GM10248 (cell line): Measurements from ENCODE around the gene TAS2R1.

Experiments used
- CTCF ChIA-PET: fragments of 300-600 bp; sonication (Branson Sonifier 250); formaldehyde crosslinking; extraction: SDS; loops from one replicate; lab custom pipeline; 2021; ENCODE audit warnings: antibody characterized with exemption; lab: Yijun Ruan, JAX
- POLR2A ChIA-PET: fragments of 350-650 bp; sonication (Branson Sonifier 250); formaldehyde crosslinking; extraction: SDS; loops from one replicate; lab custom pipeline; 2020; ENCODE audit warnings: antibody characterized with exemption; lab: Yijun Ruan, JAX
- DNase-seq: peaks from one replicate; pipeline ENCODE4 v3.0.0; 2012; ENCODE audit errors: extremely low spot score
- TF ChIP-seq, protein P1 (sequence below): IDR thresholded peaks from 2 replicates; pipeline ENCODE4 v1.5.1; 2012; ENCODE audit warnings: mild to moderate bottlenecking, low read depth; ENCODE audit errors: extremely low read depth, missing control alignments, control extremely low read depth

TAS2R1 gene

DNA sequence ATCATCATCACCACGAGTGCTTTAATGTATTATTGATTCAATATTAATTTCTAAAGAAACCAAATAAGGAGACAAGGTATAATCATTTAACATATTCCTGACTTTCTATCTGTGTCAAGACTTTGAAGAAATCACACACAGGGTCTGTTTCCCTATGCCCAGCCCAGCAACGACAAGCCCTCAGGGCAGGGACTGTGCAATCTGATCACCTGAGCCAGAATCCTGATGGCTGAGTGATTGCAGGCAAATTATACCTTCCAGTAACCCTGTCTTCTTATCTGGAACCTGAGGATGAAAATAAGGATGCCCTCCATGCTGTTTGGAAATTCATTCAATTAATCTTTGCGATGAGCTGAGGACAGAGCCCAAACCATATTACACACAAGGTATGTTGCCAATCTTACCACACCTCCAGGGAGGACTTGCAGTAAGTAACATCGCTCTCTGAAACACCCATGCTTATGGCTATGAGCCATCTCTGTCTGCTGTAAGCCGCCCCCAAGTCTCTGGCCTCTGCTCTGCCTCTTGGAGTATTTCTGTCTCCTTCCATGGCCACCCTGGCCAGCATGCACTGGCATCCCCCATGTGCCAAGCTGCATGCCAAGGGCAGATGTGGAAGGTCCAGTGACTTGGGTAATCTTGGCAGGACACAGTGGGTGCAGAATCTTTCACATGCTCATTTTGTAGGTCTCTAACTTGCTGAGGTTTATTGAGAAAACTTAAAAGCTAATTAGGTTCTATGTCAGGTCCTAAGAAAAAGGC lies 10.6 kb downstream of the TAS2R1 start:
- CTCF ChIA-PET, result interaction anchor here (0.9 kb wide), 1 partner anchor 20 kb away, joined by 4 read pairs; no protein-coding TSS in a partner anchor
- TF ChIP-seq, protein P1, sequence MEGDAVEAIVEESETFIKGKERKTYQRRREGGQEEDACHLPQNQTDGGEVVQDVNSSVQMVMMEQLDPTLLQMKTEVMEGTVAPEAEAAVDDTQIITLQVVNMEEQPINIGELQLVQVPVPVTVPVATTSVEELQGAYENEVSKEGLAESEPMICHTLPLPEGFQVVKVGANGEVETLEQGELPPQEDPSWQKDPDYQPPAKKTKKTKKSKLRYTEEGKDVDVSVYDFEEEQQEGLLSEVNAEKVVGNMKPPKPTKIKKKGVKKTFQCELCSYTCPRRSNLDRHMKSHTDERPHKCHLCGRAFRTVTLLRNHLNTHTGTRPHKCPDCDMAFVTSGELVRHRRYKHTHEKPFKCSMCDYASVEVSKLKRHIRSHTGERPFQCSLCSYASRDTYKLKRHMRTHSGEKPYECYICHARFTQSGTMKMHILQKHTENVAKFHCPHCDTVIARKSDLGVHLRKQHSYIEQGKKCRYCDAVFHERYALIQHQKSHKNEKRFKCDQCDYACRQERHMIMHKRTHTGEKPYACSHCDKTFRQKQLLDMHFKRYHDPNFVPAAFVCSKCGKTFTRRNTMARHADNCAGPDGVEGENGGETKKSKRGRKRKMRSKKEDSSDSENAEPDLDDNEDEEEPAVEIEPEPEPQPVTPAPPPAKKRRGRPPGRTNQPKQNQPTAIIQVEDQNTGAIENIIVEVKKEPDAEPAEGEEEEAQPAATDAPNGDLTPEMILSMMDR, result no peak
- POLR2A ChIA-PET, result no interaction called here
- DNase-seq, result no peak

DNA sequence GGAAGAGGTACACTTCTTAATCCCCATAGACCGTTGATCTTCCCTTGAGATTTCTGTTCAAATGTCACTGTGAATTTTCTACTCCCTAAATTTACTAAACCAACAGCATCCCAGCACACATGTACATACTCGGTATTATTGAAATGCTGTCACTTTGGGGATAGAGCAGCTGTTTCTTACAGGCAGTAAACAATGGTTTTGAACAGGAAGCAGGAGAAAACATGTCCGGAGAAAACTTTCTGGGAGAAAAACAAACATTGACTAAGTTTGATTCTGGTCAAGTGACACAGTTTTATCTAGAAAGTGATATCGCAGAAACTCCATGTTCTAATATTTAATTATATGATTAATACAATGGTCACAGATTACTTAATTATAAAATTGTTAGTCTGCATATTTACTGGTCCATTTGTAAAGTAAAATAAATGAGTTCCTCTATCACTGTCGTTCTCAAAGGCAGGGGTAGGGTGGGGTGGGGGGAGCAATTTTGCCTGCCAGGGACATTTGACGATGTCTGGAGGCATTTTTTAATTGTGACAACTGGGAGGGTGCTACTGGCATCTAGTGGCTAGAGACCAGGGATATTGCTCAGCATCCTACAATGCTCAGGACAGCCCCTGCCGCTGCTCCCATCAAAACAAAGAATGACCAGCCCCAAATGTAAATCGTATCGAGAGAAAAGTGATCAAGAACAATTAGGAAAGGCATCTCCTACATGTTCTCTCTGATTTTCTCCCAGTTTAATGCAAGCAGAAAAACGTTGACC lies 12.2 kb downstream of the TAS2R1 start:
- TF ChIP-seq, protein P1, result no peak
- POLR2A ChIA-PET, result no interaction called here
- DNase-seq, result no peak
- CTCF ChIA-PET, result no interaction called here

DNA sequence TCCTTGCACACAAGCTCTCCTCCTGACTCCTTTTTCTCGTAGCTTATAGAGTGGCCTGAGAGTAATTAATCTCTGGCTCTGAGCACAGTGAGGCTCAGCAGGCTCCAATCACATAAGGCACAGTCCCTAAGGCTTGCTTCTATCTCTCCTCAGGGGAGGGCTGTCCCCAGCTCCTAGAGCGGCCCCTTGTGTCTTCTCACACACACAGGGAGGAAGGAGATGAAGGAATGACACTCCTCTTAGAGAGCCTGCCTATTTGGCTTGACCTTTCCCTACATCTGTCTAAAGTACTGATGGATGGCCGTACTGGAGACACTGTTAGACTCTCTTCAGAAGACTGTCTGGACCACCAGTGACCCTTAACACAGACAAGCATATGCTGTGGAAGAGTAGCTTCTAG lies 12.9 kb downstream of the TAS2R1 start:
- CTCF ChIA-PET, result interaction anchor here (1.4 kb wide), 1 partner anchor 12 kb away, joined by 4 read pairs; no protein-coding TSS in a partner anchor
- DNase-seq, result no peak
- TF ChIP-seq, protein P1, result no peak
- POLR2A ChIA-PET, result no interaction called here

- CTCF ChIA-PET, result no interaction called here
- DNase-seq, result no peak
- TF ChIP-seq, protein P1, result no peak
- POLR2A ChIA-PET, result no interaction called here
These were observed 14.8 kb downstream of the TAS2R1 start for GRCh38 chr5:9615331-9615730.

DNA sequence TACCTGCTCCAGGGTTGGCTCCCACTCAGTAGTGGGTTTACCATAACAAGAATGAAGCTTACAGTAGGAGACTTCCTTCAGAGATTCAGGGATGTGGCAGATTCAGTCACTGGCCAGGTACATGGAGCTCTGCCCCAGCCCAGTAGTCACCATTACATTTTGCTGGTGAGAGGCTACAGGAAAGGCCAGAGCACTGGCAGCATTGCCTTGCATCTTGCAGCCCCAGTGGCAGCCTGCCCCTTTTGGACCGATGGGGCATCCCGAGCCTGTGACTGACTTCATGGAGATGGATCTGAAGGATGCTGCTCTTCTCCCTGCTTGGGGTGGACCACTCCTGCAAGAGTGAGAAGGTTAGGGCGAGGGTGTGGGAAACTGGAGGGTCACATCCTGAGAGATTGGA lies 16.8 kb downstream of the TAS2R1 start:
- ChIA-PET POLR2A (no interaction called here), CTCF (no interaction called here)
- DNase-seq, result no peak
- TF ChIP-seq, protein P1, result no peak

- TF ChIP-seq, protein P1, result no peak
- no peak for DNase-seq
- CTCF ChIA-PET, result interaction anchor here (1.2 to 1.5 kb wide), 2 partner anchors 12 to 13 kb away, joined by 3 to 4 read pairs; no protein-coding TSS in a partner anchor
- POLR2A ChIA-PET, result no interaction called here
These were observed 19.2 kb downstream of the TAS2R1 start for GRCh38 chr5:9610969-9611368.
